Small intestine (tissue), 7 donors: ENCODE measurements around the gene SPATA2. TPM values are rescaled to one million over a fixed set of nuclear protein-coding genes. Genes with fewer than 3 reads are reported as not detected.

Source experiments
- DNase-seq, 2 donors: peaks; one replicate each; pipeline versions ENCODE4 v3.0.0 to v3.0.0-alpha.2; 2013
- FAIRE-seq: peaks from 2 replicates; lab custom pipeline; 2012; peaks lifted over from hg19 to GRCh38; lab: Jason Lieb, UNC
- H3K27ac ChIP-seq, 3 donors: one replicate each; pipeline ENCODE4 v1.5.1; 2013; ENCODE audit warnings: low read length in 2 of 3, mild to moderate bottlenecking in 2 of 3, control low read depth in 1 of 3, inconsistent platforms in 1 of 3, low read depth in 1 of 3, moderate library complexity in 1 of 3
- H3K27me3 ChIP-seq, 3 donors: one replicate each; pipeline ENCODE4 v1.6.1; 2013; ENCODE audit warnings: low read length in 3 of 3, inconsistent platforms in 1 of 3; ENCODE audit not compliant: control insufficient read depth in 3 of 3, insufficient read depth in 3 of 3
- H3K36me3 ChIP-seq, 3 donors: one replicate each; pipeline ENCODE4 v1.6.1; 2013; ENCODE audit warnings: low read length in 3 of 3, inconsistent platforms in 1 of 3, low read depth in 1 of 3, mild to moderate bottlenecking in 1 of 3, moderate library complexity in 1 of 3; ENCODE audit not compliant: control insufficient read depth in 3 of 3, insufficient read depth in 2 of 3
- H3K4me1 ChIP-seq, 3 donors: one replicate each; pipeline ENCODE4 v1.6.1; 2013; ENCODE audit warnings: low read length in 2 of 3, inconsistent platforms in 1 of 3, low read depth in 1 of 3, mild to moderate bottlenecking in 1 of 3, moderate library complexity in 1 of 3; ENCODE audit not compliant: control insufficient read depth in 3 of 3, insufficient read depth in 2 of 3
- H3K4me3 ChIP-seq, 3 donors: one replicate each; pipeline ENCODE4 v1.5.1; 2013; ENCODE audit warnings: low read length in 3 of 3, control low read depth in 1 of 3, inconsistent platforms in 1 of 3, low read depth in 1 of 3, mild to moderate bottlenecking in 1 of 3, moderate library complexity in 1 of 3
- H3K9me3 ChIP-seq, 2 donors: one replicate each; pipeline ENCODE4 v1.6.1; 2013; ENCODE audit warnings: low read depth in 1 of 2, low read length in 1 of 2; ENCODE audit not compliant: control insufficient read depth in 2 of 2, insufficient read depth in 1 of 2
- WGBS, 3 donors: extraction: QIAGEN DNeasy Blood & Tissue Kit; methylation state at CpG; one replicate each; pipeline ENCODE4 v1.1.7; 2013; 5-methylcytosine and 5-hydroxymethylcytosine counted together
- polyA plus RNA-seq, 4 donors: library from polyadenylated mRNA; stranded (reverse) in 3 of 4; unstranded in 1 of 4; fragments of 200-250 nt in 3 of 4; fragments of 120-200 nt in 1 of 4; gene quantifications; one replicate each; pipeline versions ENCODE4 v1.2.1 to v1.2.3, GENCODE V29; 2013
- donor health status: healthy with polysubstance abuse.
- donor health status: control.
- donor health status: control.
- donor health status: Bipolar disorder and iron deficiency.
- donor health status: healthy.

SPATA2 gene
- polyA plus RNA-seq, 4 donors = 8.6 to 15.1 (median 10.4) TPM

DNA sequence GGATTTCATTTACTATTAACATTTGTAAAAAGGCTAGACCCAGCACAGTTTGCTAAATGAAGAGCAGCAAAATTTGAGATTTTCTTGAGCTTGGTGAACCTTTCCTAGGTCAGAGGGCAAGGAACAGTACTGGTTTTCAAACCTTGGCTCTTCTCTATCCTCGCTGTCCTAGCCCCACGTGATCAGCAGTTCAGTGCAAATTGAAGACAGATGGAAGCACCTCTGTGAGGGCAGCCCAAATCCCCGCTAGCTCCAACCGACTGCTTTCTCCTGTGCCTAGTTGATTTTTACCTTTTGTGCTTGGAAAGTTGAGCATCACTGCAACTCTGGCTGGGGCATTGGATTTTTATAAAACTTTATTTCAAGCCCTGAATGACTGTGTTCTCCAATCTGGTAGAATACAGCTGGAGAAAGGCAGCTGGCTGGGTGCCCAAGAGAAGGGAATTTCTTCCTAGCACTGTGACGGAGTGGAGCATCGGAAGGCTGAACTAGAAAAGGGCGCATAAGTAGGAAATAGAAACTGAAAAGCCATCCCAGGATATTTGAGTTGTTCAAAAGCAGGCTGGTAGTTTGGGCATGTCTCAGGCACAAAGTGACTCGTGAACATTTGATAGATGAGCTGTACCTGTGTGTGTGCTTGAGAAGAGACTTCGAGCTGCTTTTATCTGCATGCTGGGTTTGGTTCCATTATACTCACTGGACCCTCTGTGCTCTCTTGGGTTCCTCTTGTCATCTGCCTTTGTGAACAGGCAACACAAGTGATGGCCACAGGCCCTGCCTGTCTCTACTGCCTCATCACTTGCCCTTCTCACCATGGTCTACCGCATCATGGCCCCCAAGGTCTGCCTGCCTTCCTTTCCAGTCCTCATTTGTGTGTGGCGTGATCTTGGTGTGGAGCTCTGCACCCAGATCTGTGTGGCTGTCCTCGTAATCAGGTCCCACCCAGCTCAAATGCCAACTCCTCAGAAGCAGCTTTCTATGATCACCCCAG is 23.1 kb upstream of the SPATA2 start:
- no peaks in the 10 kb centered on the region for H3K9me3 ChIP-seq
- H3K27ac ChIP-seq = peak overlapping the region in 2 of 3 donors; percentile 84 to 97
- FAIRE-seq (no peak), DNase-seq (peak; percentile 15 to 35)
- H3K4me1 ChIP-seq = peaks cover 3 to 26% (median 8%) of the 10 kb centered on the region in 3 donors
- H3K36me3 ChIP-seq = peaks cover 8 to 41% (median 13%) of the 10 kb centered on the region in 3 donors
- H3K4me3 ChIP-seq = peak overlapping the region in 2 of 3 donors; percentile 71 to 87
- H3K27me3 ChIP-seq = no peaks in the 10 kb centered on the region
- 41 to 53% (median 51%) methylated on average over 12 of the region's 12 CpGs for WGBS, 3 donors

GRCh38 chr20:49937027-49937929 is 21.9 kb upstream of the SPATA2 start:
- Histone ChIP-seq H3K36me3 (peaks cover 4 to 33% (median 4%) of the 10 kb centered on the region in 3 donors), H3K4me1 (peaks cover 0 to 26% (median 8%) of the 10 kb centered on the region in 3 donors), H3K27ac (peak overlapping the region; percentile 73 to 97 (median 84)), H3K9me3 (no peaks in the 10 kb centered on the region), H3K4me3 (peak overlapping the region; percentile 71 to 92 (median 87)), H3K27me3 (no peaks in the 10 kb centered on the region)
- DNase-seq (peak; percentile 84 to 91), FAIRE-seq (no peak)
- WGBS, 3 donors = 4 to 12% (median 6%) methylated on average over 12 of the region's 12 CpGs

- Histone ChIP-seq H3K4me1 (peaks cover 0 to 26% (median 8%) of the 10 kb centered on the region in 3 donors), H3K36me3 (peaks cover 0 to 26% (median 3%) of the 10 kb centered on the region in 3 donors), H3K27me3 (no peaks in the 10 kb centered on the region), H3K9me3 (no peaks in the 10 kb centered on the region), H3K4me3 (peak within 1 kb of the TSS; percentile 71 to 92 (median 87)), H3K27ac (peak within 1 kb of the TSS; percentile 73 to 97 (median 84))
- DNase-seq (peak; percentile 90 to 94), FAIRE-seq (no peak)
- 0% methylated on average over 60 to 79 of the region's 79 CpGs for WGBS, 3 donors
These were observed 21.1 kb upstream of the SPATA2 start, which contains the start of gene RNF114 for GRCh38 chr20:49936153-49937026. TSS of gene RNF114 (plus strand) at chr20:49936397. CDS start at chr20:49936413, 16 bp downstream.

DNA sequence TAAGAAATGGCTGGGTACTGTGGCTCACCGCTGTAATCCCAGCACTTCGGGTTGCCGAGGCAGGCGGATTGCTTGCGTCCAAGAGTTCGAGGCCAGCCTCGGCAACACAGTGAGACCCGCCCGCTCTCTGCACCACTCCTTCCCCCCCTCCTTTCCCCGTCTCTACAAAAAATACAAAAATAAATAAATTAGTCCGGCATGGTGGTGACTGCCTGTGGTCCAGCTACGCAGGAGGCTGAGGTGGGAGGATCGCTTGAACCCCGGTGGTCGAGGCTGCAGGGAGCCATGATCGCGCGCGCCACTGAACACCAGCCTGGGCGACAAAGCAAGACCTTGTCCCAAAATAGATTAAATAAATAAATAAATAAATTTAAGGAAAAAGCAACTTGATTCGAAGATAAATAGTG is 20.4 kb upstream of the SPATA2 start:
- DNase-seq (no peak), FAIRE-seq (no peak)
- H3K36me3 ChIP-seq = peaks cover 0 to 20% (median 0%) of the 10 kb centered on the region in 3 donors
- 14 to 35% (median 23%) methylated on average over 21 of the region's 21 CpGs for WGBS, 3 donors
- H3K4me1 ChIP-seq = peaks cover 0 to 26% (median 8%) of the 10 kb centered on the region in 3 donors
- H3K9me3 ChIP-seq = no peaks in the 10 kb centered on the region
- peak overlapping the region in 2 of 3 donors; percentile 26 to 87 for H3K4me3 ChIP-seq
- peak overlapping the region; percentile 42 to 75 (median 54) for H3K27ac ChIP-seq
- no peaks in the 10 kb centered on the region for H3K27me3 ChIP-seq

DNA sequence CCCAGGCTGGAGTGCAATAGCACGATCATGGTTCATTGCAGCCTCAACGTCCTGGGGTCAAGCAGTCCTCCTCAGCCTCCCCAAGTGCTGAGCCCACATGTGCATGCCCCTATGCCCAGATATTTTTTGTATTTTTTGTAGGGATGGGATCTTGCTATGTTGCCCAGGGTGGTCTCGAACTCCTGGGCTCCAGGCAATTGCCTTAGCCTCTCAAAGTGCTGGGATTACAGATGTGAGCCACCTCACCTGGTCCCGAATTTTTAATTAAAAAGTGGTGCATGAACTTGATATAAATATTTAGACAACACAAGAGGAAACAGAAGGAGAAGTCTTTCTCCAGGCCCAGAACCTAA is 13.8 kb upstream of the SPATA2 start:
- no peak for DNase-seq
- no peaks in the 10 kb centered on the region for H3K36me3 ChIP-seq
- H3K27ac ChIP-seq = no peak overlapping the region
- 29 to 39% (median 32%) methylated on average over 4 of the region's 4 CpGs for WGBS, 3 donors
- no peaks in the 10 kb centered on the region for H3K27me3 ChIP-seq
- no peak for FAIRE-seq
- H3K4me3 ChIP-seq = no peak overlapping the region
- peaks cover 0 to 6% (median 0%) of the 10 kb centered on the region in 3 donors for H3K4me1 ChIP-seq
- H3K9me3 ChIP-seq = no peaks in the 10 kb centered on the region

DNA sequence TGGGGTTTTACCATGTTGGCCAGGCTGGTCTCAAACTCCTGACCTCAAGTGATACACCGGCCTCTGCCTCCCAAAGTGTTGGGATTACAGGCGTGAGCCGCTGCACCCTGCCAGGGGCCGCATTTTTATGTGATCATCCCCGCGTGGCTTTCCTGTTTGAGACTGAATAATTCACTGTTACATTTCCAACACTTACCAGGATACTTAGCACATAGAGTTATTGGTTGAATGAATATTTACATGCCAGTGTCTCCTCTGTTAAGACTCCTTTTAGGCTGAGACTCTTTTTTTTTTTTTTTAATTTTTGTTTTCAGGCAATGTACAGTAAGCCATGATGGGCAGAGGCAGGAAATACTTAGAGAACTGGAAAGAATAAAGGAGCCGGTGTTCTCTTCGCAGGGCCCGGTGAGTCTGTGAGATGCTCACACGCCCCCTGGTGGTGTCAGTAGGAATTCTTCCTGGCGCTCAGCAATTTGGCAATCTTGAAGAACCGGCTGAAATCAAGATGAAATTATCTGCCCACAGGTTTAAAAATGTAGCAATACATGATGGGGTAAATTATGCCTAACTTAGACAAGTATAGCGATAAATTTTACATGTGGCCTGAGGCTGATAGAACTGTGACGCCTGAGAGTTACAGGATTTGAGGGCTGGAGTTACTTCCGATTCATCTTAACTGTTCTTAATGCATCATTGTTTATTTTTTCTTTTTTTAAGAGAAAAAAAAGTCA is 13.2 kb upstream of the SPATA2 start:
- WGBS, 3 donors = 12 to 16% (median 15%) methylated on average over 15 of the region's 15 CpGs
- DNase-seq = peak; percentile 85 to 90
- peaks cover 0 to 11% (median 0%) of the 10 kb centered on the region in 3 donors for H3K4me1 ChIP-seq
- FAIRE-seq = no peak
- H3K27ac ChIP-seq = peak overlapping the region in 1 of 3 donors; percentile 24
- H3K27me3 ChIP-seq = no peaks in the 10 kb centered on the region
- H3K36me3 ChIP-seq = no peaks in the 10 kb centered on the region
- H3K4me3 ChIP-seq = no peak overlapping the region
- H3K9me3 ChIP-seq = no peaks in the 10 kb centered on the region

GRCh38 chr20:49925901-49926454 is 10.6 kb upstream of the SPATA2 start:
- H3K4me1 ChIP-seq = peaks cover 0 to 18% (median 0%) of the 10 kb centered on the region in 3 donors
- no peak for DNase-seq
- H3K27ac ChIP-seq = no peak overlapping the region
- no peak for FAIRE-seq
- H3K9me3 ChIP-seq = no peaks in the 10 kb centered on the region
- H3K27me3 ChIP-seq = no peaks in the 10 kb centered on the region
- no peak overlapping the region for H3K4me3 ChIP-seq
- no peaks in the 10 kb centered on the region for H3K36me3 ChIP-seq
- 70 to 95% (median 85%) methylated on average over 2 of the region's 2 CpGs for WGBS, 3 donors
